Gastroesophageal sphincter (tissue), 3 donors: ENCODE measurements around the gene NME7.

Experiments used
- CTCF ChIP-seq, 4 experiments: fragments of 200-600 bp in 2 of 4; fragments of 450-650 bp in 2 of 4; sonication (generic) in 1 of 4; IDR thresholded peaks; one replicate each; pipeline ENCODE4 v1.5.1; 2017 to 2019; ENCODE audit warnings: antibody characterized with exemption in 4 of 4, mild to moderate bottlenecking in 2 of 4, moderate library complexity in 2 of 4
- EP300 ChIP-seq: sonication (generic); formaldehyde crosslinking; IDR thresholded peaks from one replicate; pipeline ENCODE4 v1.6.1; 2017; ENCODE audit warnings: antibody characterized with exemption, mild to moderate bottlenecking
- POLR2A ChIP-seq, 2 donors: fragments of 450-650 bp; IDR thresholded peaks; one replicate each; pipeline ENCODE4 v1.6.1; 2017; ENCODE audit warnings: antibody characterized with exemption in 2 of 2, mild to moderate bottlenecking in 2 of 2, moderate library complexity in 1 of 2
- POLR2AphosphoS5 ChIP-seq: sonication (generic); formaldehyde crosslinking; IDR thresholded peaks from one replicate; pipeline ENCODE4 v1.6.1; 2017; ENCODE audit warnings: antibody characterized with exemption

DNA sequence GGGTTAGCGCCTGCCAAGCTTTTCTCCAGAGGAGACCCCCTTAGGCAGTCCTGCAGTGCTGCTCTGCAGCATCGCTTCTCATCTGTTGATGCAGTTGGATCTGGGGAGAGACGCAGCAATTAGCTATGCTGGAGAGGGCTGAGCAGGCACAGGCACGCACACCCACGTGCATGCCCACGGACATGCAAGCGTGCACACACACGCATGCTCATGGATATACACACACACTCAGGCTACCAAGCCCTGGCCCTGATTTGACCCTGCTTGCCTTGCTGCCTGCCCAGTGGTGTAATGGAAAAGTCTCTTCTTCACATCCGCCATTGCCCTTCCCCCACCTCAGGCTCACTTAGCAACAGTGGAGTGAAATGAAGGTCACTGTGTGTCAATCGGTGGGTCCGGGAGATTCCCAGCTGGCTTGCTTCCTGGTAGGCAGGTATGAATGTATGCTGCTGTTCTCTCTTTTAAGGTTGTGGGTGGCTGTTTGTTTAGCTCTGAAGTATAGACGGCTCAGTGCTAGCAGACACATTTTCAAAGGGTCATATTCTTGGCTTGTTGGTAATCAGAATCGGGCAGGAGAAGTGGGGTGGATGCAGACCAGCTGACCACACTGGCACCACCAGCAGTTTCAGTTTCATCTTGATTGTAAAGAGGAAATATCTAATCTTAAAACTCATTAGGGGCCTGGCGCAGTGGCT is 251.6 kb downstream of the NME7 start:
- no peak for TF ChIP-seq CTCF (IDR thresholded peaks at IDR 0.05)
- TF ChIP-seq POLR2A (IDR thresholded peaks at IDR 0.05) = no peak
- no peak for TF ChIP-seq POLR2AphosphoS5
- no peak for TF ChIP-seq EP300
